Osteocyte (in vitro differentiated cells): ENCODE measurements around the gene SLC35B3. TPM values are rescaled to one million over a fixed set of nuclear protein-coding genes. Genes with fewer than 3 reads are reported as not detected.
"Not testable (repeated sequence)": the region's sequence is repeated elsewhere in the genome, so short reads cannot be mapped to it uniquely, and the experiment has no call there.

Experiments
- DNase-seq: peaks from one replicate; pipeline ENCODE4 v3.0.0; 2021; ENCODE audit warnings: mixed read lengths; ENCODE audit not compliant: unreplicated experiment; ENCODE audit errors: extremely low spot score
- H3K27ac Mint-ChIP-seq: one replicate; pipeline ENCODE4 v1.8.0; 2021; ENCODE audit warnings: mild to moderate bottlenecking, mixed read lengths; ENCODE audit not compliant: unreplicated experiment
- H3K27me3 Mint-ChIP-seq: one replicate; pipeline ENCODE4 v1.8.0; 2021; ENCODE audit warnings: mixed read lengths; ENCODE audit not compliant: unreplicated experiment
- H3K36me3 Mint-ChIP-seq: one replicate; pipeline ENCODE4 v1.8.0; 2021; ENCODE audit warnings: mixed read lengths; ENCODE audit not compliant: unreplicated experiment
- H3K4me1 Mint-ChIP-seq: one replicate; pipeline ENCODE4 v1.8.0; 2021; ENCODE audit warnings: mixed read lengths; ENCODE audit not compliant: unreplicated experiment
- H3K4me3 Mint-ChIP-seq: one replicate; pipeline ENCODE4 v1.8.0; 2021; ENCODE audit warnings: mild to moderate bottlenecking, moderate library complexity, mixed read lengths; ENCODE audit not compliant: unreplicated experiment
- H3K9me3 Mint-ChIP-seq: one replicate; pipeline ENCODE4 v1.8.0; 2021; ENCODE audit warnings: mixed read lengths; ENCODE audit not compliant: unreplicated experiment
- total RNA-seq: library from RNA; stranded (reverse); gene quantifications from 2 replicates; pipeline ENCODE4 v1.2.1, GENCODE V29; 2021
- TF ChIP-seq, protein P1 (sequence below): fragments of 200-600 bp; sonication (generic); IDR thresholded peaks from 2 replicates; pipeline ENCODE4 v1.5.0; 2021; ENCODE audit warnings: antibody characterized with exemption, mild to moderate bottlenecking, moderate library complexity

SLC35B3 gene
- total RNA-seq, 1 donor from 2014 or later = 23.9 TPM

DNA sequence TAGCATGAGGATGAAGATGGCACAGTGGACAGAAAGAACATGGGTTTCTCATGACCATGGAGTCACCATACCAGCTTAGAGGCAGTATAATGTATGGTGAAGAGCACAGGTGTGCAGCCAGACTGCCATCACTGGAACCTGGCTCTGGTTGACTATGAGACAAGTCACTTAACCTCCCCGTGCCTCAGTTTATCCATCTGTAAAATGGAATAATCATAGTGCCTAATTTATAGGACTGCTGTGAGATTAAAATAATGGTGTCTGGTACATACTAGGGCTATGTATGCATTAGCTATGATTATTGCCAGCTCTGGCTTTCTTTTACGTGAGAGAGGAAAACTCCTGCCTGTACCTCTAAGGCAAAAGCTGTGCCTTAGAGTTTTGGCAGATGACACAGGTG is 19.4 kb downstream of the SLC35B3 start:
- Mint-ChIP-seq H3K4me1 (peaks cover 4% of the 10 kb centered on the region), H3K9me3 (no peaks in the 10 kb centered on the region), H3K36me3 (peaks cover 60% of the 10 kb centered on the region), H3K27me3 (no peaks in the 10 kb centered on the region), H3K27ac (no peak overlapping the region), H3K4me3 (no peak overlapping the region)
- no peak for DNase-seq
- TF ChIP-seq, protein P1, sequence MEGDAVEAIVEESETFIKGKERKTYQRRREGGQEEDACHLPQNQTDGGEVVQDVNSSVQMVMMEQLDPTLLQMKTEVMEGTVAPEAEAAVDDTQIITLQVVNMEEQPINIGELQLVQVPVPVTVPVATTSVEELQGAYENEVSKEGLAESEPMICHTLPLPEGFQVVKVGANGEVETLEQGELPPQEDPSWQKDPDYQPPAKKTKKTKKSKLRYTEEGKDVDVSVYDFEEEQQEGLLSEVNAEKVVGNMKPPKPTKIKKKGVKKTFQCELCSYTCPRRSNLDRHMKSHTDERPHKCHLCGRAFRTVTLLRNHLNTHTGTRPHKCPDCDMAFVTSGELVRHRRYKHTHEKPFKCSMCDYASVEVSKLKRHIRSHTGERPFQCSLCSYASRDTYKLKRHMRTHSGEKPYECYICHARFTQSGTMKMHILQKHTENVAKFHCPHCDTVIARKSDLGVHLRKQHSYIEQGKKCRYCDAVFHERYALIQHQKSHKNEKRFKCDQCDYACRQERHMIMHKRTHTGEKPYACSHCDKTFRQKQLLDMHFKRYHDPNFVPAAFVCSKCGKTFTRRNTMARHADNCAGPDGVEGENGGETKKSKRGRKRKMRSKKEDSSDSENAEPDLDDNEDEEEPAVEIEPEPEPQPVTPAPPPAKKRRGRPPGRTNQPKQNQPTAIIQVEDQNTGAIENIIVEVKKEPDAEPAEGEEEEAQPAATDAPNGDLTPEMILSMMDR = no peak

DNA sequence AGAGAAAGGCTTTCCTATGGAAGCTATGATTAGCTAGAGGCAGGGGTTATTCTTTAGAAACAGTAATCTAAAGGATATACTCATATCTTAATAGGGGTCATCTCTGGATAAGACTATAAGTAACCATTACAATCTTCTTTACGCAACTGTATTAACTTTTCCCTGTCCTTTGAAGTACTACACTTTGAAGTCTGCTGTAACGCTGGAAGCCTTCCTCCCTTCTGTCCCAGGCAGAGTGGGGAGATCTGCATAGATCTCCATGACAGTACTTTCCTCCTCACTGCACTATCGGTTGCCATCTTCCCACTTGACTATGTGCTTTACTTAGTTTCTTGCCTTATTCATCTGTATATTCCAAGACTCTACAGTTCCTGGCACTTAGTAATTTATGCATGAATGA is 20.1 kb downstream of the SLC35B3 start:
- no peak overlapping the region for H3K27ac Mint-ChIP-seq
- no peak for DNase-seq
- TF ChIP-seq, protein P1 = no peak
- H3K9me3 Mint-ChIP-seq = no peaks in the 10 kb centered on the region
- peaks cover 4% of the 10 kb centered on the region for H3K4me1 Mint-ChIP-seq
- H3K27me3 Mint-ChIP-seq = no peaks in the 10 kb centered on the region
- H3K36me3 Mint-ChIP-seq = peaks cover 59% of the 10 kb centered on the region
- H3K4me3 Mint-ChIP-seq = no peak overlapping the region

DNA sequence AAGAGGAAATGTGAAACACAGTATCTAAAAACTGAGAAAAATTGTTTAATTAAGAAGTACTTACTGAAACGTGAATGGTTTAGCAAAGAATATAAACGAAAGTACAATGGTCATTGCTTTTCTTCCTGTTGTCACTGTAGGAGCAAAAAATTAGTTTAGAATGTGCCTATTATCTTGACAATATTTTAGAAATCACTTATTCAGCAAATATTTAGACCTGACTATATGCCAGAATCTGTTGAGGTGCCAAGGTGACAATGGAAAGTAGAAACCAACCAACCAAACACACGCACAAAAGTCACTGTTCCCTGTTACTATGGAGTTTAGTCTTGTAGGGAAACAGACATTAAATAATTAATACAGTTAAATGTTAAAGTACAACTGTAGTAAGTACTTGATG is 20.5 kb downstream of the SLC35B3 start:
- DNase-seq = no peak
- Mint-ChIP-seq H3K36me3 (peaks cover 63% of the 10 kb centered on the region), H3K4me3 (no peak overlapping the region), H3K27me3 (no peaks in the 10 kb centered on the region), H3K9me3 (peaks cover under 1% of the 10 kb centered on the region), H3K27ac (no peak overlapping the region), H3K4me1 (peaks cover 4% of the 10 kb centered on the region)
- TF ChIP-seq, protein P1 = no peak

DNA sequence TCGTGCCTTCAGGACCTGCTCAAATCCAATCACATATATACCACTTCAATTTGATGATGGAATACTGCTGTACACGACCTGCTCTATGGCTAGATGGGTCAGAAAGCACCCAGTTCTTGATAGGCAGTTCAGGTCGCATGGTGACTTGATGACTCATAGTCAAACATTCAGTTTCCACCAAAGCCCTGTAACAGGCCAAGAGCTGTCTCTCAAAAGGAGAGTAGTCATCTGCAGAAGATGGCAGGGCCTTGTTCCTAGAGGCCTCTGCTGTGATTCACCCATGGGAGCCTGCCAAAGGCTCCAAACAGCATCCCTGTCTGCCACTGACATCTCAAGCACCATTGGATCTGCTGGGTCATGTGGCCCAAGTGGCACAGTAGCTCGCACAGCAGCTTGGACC is 29.4 kb downstream of the SLC35B3 start:
- H3K27ac Mint-ChIP-seq, H3K27me3 Mint-ChIP-seq, H3K4me3 Mint-ChIP-seq, DNase-seq, H3K4me1 Mint-ChIP-seq: not testable (repeated sequence)
- Mint-ChIP-seq H3K36me3 (peaks cover 15% of the 10 kb centered on the region), H3K9me3 (peaks cover 14% of the 10 kb centered on the region)

DNA sequence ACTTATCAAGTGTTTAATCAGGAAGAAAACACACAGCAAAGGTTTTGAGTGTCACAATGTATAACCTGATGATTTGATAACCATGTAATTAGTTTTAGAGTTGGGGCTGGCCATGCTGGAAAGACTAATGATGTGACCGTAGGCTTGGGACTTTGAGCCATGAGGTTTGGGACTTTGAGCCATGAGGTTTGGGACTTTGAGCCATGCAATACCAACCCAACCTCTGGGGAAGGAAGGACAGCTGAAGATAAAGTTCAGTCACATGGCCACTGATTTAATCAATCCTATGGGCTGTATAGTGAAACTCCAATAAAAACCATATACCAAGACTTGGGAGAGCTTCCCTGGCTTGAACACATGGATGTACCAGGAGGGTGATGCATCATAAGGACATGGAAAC is 32.8 kb downstream of the SLC35B3 start:
- Mint-ChIP-seq H3K27ac (no peak overlapping the region), H3K4me1 (no peaks in the 10 kb centered on the region), H3K27me3 (peaks cover 4% of the 10 kb centered on the region), H3K9me3 (peaks cover under 1% of the 10 kb centered on the region), H3K36me3 (no peaks in the 10 kb centered on the region), H3K4me3 (no peak overlapping the region)
- TF ChIP-seq, protein P1 = no peak
- no peak for DNase-seq

DNA sequence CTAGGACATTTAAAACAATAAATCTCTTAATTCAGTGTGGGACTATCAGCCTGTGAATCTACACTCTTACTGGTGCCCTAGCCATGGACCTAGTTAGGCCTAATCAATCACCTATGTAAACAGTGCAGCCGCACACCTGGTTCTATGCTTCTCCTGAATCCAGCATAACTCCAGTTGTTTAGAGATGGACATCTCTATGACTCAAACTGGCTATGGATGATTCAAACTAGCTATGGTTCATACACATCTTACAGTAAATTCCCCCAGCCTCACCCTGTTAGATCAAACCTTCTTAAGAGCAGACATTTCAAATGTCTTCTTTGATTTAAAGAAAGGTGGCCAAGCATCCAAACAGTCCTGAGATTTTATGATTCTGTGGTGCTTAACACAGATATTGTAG is 34.7 kb downstream of the SLC35B3 start:
- Mint-ChIP-seq H3K27me3 (peaks cover 13% of the 10 kb centered on the region), H3K4me3 (no peak overlapping the region), H3K9me3 (no peaks in the 10 kb centered on the region), H3K27ac (no peak overlapping the region), H3K4me1 (no peaks in the 10 kb centered on the region), H3K36me3 (no peaks in the 10 kb centered on the region)
- DNase-seq = no peak
- TF ChIP-seq, protein P1 = no peak
